ENCODE measurements around the gene WDR13.
"Not testable (repeated sequence)": the region's sequence is repeated elsewhere in the genome, so short reads cannot be mapped to it uniquely, and the experiment has no call there.

WDR13 gene

DNA sequence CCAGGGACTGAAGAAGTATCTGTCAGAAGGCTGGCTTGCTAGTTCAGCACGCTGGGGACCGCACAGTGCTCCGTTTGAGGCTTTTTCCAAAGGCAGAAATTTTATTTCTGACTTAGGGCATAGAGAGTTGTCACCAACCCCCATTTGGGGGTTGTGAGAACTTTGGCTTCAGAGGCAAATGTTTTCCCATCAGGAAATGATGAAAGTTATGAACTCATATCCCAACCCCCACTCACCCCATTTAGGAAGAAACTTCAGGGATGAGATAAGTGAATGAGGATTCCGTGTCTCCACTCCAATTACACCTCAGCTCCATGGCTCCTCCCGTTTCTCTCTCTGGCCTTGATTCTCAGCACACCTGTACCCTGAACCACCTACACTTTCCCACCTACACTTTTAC is 4.3 kb upstream of the WDR13 start:
- DNase-seq (ENCODE audit: low read depth, low spot score) = no peak

- DNase-seq (ENCODE audit: low read depth, low spot score) = no peak
Measured at GRCh38 chrX:48595929-48596328, 1.4 kb upstream of the WDR13 start.

DNA sequence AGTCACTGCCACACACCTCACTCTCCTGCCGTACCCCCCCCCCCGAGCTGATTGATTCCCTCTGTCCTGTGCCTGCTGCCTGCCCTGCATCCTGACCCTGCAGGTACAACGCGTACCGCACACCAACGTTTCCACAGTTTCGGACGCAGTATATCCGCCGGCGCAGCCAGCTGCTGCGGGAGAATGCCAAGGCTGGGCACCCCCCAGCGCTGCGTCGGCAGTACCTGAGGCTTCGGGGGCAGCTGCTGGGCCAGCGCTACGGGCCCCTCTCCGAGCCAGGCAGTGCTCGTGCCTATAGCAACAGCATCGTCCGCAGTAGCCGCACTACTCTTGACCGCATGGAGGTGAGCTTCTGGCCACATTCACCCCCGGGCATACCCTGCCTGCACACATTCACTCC is 1.3 kb downstream of the WDR13 start:
- no peak for DNase-seq (ENCODE audit: low read depth, low spot score)

DNA sequence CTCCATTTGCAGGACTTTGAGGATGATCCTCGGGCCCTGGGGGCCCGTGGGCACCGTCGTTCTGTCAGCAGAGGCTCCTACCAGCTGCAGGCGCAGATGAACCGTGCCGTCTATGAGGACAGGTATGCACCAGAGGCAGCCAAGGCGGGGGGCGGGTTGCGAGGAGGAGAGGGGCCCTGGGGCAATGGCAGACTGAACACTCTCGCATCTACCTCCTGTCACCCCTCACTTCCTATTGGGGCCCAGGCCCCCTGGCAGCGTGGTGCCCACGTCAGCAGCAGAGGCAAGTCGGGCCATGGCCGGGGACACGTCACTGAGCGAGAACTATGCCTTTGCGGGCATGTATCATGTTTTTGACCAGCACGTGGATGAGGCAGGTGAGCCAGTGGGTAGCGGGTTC is 2.0 kb downstream of the WDR13 start:
- DNase-seq (ENCODE audit: low read depth, low spot score) = no peak

DNA sequence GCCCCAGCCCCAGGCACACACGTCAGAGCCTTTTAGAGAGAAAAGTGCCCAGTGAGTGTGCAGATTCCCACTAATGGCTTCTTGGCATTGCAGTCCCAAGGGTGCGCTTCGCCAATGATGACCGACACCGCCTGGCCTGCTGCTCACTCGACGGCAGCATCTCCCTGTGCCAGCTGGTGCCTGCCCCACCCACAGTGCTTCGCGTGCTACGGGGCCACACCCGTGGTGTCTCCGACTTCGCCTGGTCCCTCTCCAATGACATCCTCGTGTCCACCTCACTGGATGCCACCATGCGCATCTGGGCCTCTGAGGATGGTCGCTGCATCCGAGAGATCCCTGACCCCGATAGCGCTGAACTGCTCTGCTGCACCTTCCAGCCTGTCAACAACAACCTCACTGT is 2.9 kb downstream of the WDR13 start:
- no peak for DNase-seq (ENCODE audit: low read depth, low spot score)

DNA sequence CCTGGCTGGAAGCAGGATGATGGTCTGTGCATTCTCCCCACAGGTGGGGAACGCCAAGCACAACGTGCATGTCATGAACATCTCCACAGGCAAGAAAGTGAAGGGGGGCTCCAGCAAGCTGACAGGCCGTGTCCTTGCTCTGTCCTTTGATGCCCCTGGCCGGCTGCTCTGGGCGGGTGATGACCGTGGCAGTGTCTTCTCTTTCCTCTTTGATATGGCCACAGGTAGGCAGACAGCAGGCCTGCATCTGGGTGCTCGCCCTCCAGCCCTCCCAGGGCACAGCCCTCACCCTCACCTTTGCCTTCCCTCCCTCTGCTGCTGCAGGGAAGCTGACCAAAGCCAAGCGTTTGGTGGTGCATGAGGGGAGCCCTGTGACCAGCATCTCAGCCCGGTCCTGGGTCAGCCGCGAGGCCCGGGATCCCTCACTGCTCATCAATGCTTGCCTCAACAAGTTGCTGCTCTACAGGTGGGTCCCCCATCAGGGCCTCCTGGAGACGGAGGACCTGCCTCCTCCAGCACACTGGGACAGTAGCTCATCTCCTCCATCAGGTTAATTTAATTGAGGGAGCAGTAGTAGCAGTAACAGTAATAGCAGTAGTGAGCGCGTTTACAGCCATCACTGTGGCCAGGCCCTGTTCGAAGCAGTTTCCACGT is 4.6 kb downstream of the WDR13 start:
- DNase-seq (ENCODE audit: low read depth, low spot score) = no peak

GRCh38 chrX:48604701-48605100 is 7.4 kb downstream of the WDR13 start:
- DNase-seq (ENCODE audit: low read depth, low spot score) = no peak

DNA sequence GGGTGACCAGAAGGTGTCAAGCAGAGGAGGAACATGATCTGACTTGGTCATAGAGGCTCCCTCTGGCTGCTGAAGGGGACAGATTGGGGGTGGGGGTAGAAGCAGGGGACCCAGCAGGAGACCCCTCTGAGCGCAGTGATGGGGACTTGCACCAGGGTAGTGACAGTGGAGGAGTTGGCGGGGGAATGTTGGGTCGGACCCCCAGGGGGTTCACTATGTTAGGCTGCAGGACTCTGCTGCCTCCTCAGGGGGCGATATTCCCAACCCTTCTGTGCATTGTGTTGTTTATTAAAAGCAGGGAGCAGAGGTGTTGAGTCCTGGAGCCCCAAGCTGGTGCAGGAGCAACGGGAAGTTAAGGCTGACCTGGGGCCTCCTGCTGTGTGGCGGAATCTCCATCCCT is 8.8 kb downstream of the WDR13 start:
- DNase-seq (ENCODE audit: low read depth, low spot score) = no peak

GRCh38 chrX:48611703-48612102 is 14.4 kb downstream of the WDR13 start:
- no peak for DNase-seq (ENCODE audit: low read depth, low spot score)

- DNase-seq (ENCODE audit: low read depth, low spot score) = no peak
Measured at GRCh38 chrX:48613502-48614160, 16.3 kb downstream of the WDR13 start.

DNA sequence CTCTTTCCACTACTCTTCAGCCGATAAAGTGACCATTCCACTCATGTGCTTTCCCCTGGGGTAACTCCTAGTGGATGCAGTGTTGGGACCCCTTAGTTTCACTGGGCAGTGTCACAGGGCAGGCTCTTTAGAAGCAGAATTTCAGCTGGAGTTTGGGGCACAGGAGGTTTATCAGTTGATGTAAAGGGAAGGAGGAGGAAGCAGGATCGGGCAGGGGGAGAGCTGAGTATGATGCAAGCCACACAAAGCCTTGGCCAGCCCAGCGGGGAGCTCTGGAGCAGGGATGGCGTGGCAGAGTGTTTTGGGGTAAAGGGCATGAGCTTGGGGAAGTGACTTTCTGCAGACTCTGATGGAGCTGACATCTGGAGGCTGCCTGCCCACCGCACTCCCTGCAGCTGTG is 19.3 kb downstream of the WDR13 start:
- DNase-seq (ENCODE audit: low read depth, low spot score) = no peak

GRCh38 chrX:48617542-48618340 is 20.4 kb downstream of the WDR13 start:
- DNase-seq (ENCODE audit: low read depth, low spot score) = no peak

DNA sequence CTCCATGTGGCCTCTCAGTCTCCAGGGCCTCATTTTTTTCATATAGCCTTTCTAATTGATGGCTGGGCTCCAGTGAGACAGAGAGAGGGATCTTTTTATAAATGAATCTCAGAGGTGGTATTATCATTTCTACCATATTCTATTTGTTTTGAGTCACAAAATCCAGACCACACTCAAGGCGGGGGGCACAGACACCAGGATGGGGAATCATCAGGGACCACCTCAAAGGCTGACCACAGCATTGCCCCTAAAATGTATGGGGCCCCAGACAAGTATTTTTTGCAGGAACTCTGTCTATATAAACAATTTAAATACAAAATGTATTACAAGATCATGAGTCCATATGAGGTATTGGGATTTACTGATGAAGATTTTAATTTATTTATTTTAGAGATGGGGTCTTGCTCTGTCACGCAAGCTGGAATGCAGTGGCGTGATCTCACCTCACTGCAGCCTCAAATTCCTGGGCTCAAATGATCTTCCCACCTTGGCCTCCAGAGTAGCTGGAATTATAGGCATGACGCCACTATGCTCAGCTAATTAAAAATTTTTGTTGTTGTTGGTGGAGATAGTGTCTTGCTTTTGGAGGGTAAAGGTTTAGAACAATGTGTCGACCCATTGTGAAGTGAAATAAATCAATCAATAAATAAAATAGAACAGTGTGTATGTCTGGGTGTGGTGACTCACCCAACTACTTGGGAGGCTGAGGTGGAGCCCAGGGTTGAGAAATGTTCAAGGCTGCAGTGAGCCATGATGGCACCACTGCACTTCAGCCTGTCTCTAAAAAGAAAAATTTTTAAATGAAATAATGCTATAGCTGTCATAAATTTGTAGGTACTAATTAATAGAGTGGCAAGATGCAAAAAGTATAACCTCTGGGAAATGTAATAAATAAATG is 29.4 kb downstream of the WDR13 start:
- no peak for DNase-seq (ENCODE audit: low read depth, low spot score)

- peak; percentile 77 for DNase-seq (ENCODE audit: low read depth, low spot score)
Measured at GRCh38 chrX:48631376-48632090, 34.2 kb downstream of the WDR13 start.

DNA sequence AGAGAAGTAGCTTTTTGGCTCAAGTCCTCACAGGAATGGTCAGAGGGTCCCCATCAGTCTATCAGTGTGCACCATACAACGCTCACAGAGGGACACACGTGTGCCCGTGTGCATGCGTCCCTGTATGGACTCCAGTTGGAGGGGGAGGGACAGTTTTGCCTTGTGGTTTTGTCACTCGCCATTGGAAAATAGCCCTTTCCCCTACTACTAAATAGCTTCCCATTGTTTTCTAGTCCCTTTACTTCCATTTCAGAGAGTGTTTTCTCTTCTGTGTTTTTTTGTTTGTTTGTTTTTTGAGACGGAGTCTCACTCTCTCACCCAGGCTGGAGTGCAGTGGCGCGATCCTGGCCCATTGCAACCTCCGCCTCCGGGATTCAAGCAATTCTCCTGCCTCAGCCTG is 34.9 kb downstream of the WDR13 start:
- DNase-seq (ENCODE audit: low read depth, low spot score) = no peak

DNA sequence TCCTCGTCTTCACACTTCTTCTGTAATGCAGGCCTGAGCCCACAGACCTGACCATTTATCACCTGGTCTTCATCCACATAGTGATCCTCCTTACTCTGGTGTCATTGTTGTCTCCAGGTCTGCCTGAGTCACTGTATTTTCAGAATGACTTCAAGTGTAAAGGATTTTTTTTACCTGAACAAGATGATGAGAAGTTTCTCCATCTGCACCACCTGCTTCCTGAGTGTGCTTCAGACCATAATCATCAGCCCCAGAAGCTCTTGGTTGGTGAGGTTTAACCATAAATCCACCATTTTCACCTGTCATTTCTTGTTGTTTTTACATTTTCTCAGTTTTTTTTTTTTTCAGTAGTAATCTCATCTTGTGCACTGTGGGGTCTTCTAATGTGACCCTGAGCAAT is 39.0 kb downstream of the WDR13 start:
- no peak for DNase-seq (ENCODE audit: low read depth, low spot score)

- DNase-seq (ENCODE audit: low read depth, low spot score) = no peak
Measured at GRCh38 chrX:48636776-48637175, 39.5 kb downstream of the WDR13 start.

DNA sequence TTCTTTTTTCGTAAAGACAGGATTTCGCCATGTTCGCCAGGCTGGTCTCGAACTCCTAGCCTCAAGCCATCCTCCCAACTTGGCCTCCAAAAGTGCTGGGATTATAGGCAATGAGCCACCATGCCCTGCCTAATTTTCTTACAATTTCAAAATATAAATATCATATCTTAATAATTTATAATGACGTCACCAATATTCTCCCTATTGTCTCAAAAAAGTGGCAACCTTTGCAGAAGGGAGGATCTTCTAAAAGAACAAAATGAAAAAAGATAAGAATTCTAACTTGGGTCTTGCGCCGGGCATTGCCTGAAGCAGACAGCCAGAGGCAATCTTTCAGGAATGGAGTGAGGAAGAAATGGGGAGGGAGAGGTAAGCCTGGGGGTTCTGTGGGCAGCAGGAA is 48.4 kb downstream of the WDR13 start:
- DNase-seq (ENCODE audit: low read depth, low spot score) = no peak

DNA sequence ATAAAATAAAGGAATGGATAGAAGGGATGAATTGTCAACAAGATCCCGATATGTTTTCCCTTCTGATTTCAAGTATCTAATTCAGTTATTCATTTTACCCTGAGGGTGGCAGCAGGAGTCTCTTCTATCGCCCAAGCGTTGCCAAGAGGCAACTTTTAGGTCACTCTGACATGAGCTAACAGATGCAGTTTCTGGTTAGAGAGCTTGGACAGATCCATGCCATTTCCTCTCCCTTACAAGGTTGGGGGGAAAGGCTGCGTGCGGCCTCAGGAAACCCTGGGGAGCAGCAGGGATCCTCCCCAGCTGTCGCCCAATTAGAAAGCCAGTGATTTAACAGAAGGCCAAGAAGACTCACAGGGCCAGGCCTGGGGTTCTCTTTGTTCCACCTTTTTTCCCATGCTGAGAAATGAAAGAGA is 51.1 kb downstream of the WDR13 start:
- peak; percentile 6 for DNase-seq (ENCODE audit: low read depth, low spot score)

- no peak for DNase-seq (ENCODE audit: low read depth, low spot score)
Measured at GRCh38 chrX:48649102-48649501, 51.8 kb downstream of the WDR13 start.

DNA sequence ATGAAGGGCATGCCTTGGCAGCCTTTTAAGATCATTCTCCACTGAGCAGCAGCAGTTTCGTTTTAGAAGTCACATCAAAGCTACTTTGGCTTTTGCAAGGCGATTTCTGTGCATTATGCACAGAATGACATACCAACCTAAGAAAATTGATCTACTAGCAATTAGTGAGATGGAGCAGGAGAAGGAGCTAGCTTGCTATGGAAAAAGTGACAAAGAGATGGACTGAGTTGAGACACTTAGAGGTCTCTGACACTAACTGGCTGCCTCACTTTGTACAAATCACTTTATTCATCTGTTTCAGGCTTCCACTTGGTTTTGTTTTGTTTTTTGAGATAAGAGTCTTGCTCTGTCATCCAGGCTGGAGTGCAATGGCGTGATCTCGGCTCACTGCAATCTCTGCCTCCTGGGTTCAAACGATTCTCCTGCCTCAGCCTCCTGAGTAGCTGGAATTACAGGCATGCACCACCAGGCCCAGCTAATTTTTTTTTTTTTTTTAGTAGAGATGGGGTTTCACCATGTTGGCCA is 54.8 kb downstream of the WDR13 start:
- DNase-seq (ENCODE audit: low read depth, low spot score) = not testable (repeated sequence)

Data from brain pericyte (primary cell).